HG02884 (cell line): ENCODE results near the gene NOTCH4.
A peak's percentile ranks its signal among the peaks of the same experiment; 100 is the strongest.

Source experiments
- ATAC-seq: cut with Tn5 transposase; IDR thresholded peaks from one replicate; pipeline ENCODE4 v1.9.1; 2021; ENCODE audit warnings: mild to moderate bottlenecking, moderate library complexity; ENCODE audit not compliant: unreplicated experiment

NOTCH4 gene

GRCh38 chr6:32167761-32168262, 56.1 kb downstream of the NOTCH4 start:
- no peak for ATAC-seq

GRCh38 chr6:32167154-32167760, 56.6 kb downstream of the NOTCH4 start:
- ATAC-seq, result no peak

GRCh38 chr6:32166411-32167061, 57.3 kb downstream of the NOTCH4 start:
- no peak for ATAC-seq

GRCh38 chr6:32164295-32164694, 59.6 kb downstream of the NOTCH4 start, which contains the start of gene EGFL8:
Gene EGFL8, plus strand, starts transcription at chr6:32164595. Its CDS starts 1,571 bp downstream, at chr6:32166166.
- ATAC-seq, result no peak

- ATAC-seq, result no peak
These were observed 60.2 kb downstream of the NOTCH4 start for GRCh38 chr6:32163559-32164258.

GRCh38 chr6:32158052-32158451, 65.8 kb downstream of the NOTCH4 start:
- no peak for ATAC-seq

- ATAC-seq, result no peak
These were observed 67.0 kb downstream of the NOTCH4 start for GRCh38 chr6:32156891-32157290.

GRCh38 chr6:32154514-32155161, 69.2 kb downstream of the NOTCH4 start:
- ATAC-seq, result peak; percentile 52

GRCh38 chr6:32153564-32154513, 70.0 kb downstream of the NOTCH4 start, which contains the start of gene PPT2:
Gene PPT2, plus strand, starts transcription at chr6:32154141. Its CDS starts 454 bp downstream, at chr6:32154595.
- peak; percentile 17 for ATAC-seq

GRCh38 chr6:32152769-32153563, 70.9 kb downstream of the NOTCH4 start:
- ATAC-seq, result no peak

GRCh38 chr6:32151863-32152768, 71.8 kb downstream of the NOTCH4 start, which contains the start of gene PRRT1:
Gene PRRT1, minus strand, starts transcription at chr6:32151939. Its CDS starts 112 bp downstream, at chr6:32151827.
- ATAC-seq, result no peak

- ATAC-seq, result no peak
These were observed 72.5 kb downstream of the NOTCH4 start for GRCh38 chr6:32151181-32151862.

GRCh38 chr6:32149932-32150870, 73.7 kb downstream of the NOTCH4 start:
- ATAC-seq, result no peak

GRCh38 chr6:32149092-32149755, 74.6 kb downstream of the NOTCH4 start:
- no peak for ATAC-seq

GRCh38 chr6:32148289-32149091, 75.4 kb downstream of the NOTCH4 start:
- no peak for ATAC-seq
